DND-41 (cell line): ENCODE data around the gene CORO6.

Experiments
- EZH2 ChIP-seq: IDR thresholded peaks from 3 replicates; pipeline ENCODE4 v1.6.1; 2012; ENCODE audit warnings: borderline replicate concordance, low read depth, mild to moderate bottlenecking, moderate library complexity, low read length, inconsistent platforms; ENCODE audit not compliant: severe bottlenecking
- TF ChIP-seq, protein P1 (sequence below): IDR thresholded peaks from 2 replicates; pipeline ENCODE4 v1.5.1; 2012; ENCODE audit warnings: borderline replicate concordance, low read length, moderate library complexity, mild to moderate bottlenecking; ENCODE audit not compliant: poor library complexity, severe bottlenecking; ENCODE audit errors: extremely low read depth

DNA sequence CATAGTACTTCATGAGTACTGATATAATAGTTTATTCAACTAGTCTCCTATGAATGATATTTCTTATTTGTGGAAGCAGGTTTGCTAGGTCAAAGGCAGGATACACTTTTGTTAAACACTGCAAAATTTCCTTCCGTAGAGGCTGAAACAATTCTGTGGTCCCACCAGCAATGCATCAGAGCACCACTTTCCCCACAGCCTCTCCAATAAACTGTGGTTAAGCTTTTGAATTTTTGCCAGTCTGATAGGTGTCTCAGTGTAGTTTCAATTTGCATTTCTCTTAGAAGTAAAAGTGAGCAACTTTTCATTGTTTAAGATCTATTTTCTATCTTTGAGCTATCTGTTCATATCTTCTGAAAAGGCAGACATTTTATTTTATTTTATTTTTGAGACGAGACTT, 36.4 kb upstream of the CORO6 start:
- TF ChIP-seq, protein P1, sequence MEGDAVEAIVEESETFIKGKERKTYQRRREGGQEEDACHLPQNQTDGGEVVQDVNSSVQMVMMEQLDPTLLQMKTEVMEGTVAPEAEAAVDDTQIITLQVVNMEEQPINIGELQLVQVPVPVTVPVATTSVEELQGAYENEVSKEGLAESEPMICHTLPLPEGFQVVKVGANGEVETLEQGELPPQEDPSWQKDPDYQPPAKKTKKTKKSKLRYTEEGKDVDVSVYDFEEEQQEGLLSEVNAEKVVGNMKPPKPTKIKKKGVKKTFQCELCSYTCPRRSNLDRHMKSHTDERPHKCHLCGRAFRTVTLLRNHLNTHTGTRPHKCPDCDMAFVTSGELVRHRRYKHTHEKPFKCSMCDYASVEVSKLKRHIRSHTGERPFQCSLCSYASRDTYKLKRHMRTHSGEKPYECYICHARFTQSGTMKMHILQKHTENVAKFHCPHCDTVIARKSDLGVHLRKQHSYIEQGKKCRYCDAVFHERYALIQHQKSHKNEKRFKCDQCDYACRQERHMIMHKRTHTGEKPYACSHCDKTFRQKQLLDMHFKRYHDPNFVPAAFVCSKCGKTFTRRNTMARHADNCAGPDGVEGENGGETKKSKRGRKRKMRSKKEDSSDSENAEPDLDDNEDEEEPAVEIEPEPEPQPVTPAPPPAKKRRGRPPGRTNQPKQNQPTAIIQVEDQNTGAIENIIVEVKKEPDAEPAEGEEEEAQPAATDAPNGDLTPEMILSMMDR, result no peak
- no peak for TF ChIP-seq EZH2
